C4-2B (cell line): ENCODE results near the gene VHLL.

Experiments
- H3K27ac ChIP-seq: fragments of 450-650 bp; 2 replicates; pipeline ENCODE4 v1.5.1; 2017
- CTCF ChIP-seq: fragments of 450-650 bp; conservative IDR thresholded peaks from 2 replicates; pipeline ENCODE4 v1.5.1; 2017; ENCODE audit warnings: mild to moderate bottlenecking
- ZFX ChIP-seq: fragments of 450-650 bp; IDR thresholded peaks from 2 replicates; pipeline ENCODE4 v1.6.1; 2017

The VHLL gene

GRCh38 chr1:156281693-156282478 is 17.2 kb downstream of the VHLL start:
- TF ChIP-seq CTCF = no peak
- TF ChIP-seq ZFX = no peak
- H3K27ac ChIP-seq = peak overlapping the region; percentile 94

- TF ChIP-seq CTCF (no peak), ZFX (no peak)
- peak overlapping the region; percentile 94 for H3K27ac ChIP-seq
Observed at GRCh38 chr1:156281281-156281680, 17.8 kb downstream of the VHLL start.

- H3K27ac ChIP-seq = no peak overlapping the region
- TF ChIP-seq CTCF (no peak), ZFX (no peak)
Observed at GRCh38 chr1:156279837-156280236, 19.3 kb downstream of the VHLL start.

- no peak for TF ChIP-seq CTCF
- no peak for TF ChIP-seq ZFX
- no peak overlapping the region for H3K27ac ChIP-seq
Observed at GRCh38 chr1:156276966-156277381, 22.1 kb downstream of the VHLL start.

- no peak overlapping the region for H3K27ac ChIP-seq
- TF ChIP-seq ZFX (no peak), CTCF (no peak)
Observed at GRCh38 chr1:156276532-156276931, 22.6 kb downstream of the VHLL start.

GRCh38 chr1:156270314-156270713 is 28.8 kb downstream of the VHLL start:
- TF ChIP-seq ZFX = no peak
- no peak for TF ChIP-seq CTCF
- no peak overlapping the region for H3K27ac ChIP-seq

- no peak overlapping the region for H3K27ac ChIP-seq
- no peak for TF ChIP-seq ZFX
- no peak for TF ChIP-seq CTCF
Observed at GRCh38 chr1:156268336-156268735, 30.8 kb downstream of the VHLL start.
